HEK293T (cell line): ENCODE measurements around the gene RNASE7.

Experiments used
- BHLHE40 ChIP-seq: fragments of 450-650 bp; IDR thresholded peaks from 2 replicates; pipeline ENCODE4 v1.6.1; 2016; ENCODE audit warnings: mild to moderate bottlenecking, moderate library complexity, borderline replicate concordance
- FOXM1 ChIP-seq: fragments of 450-650 bp; IDR thresholded peaks from 2 replicates; pipeline ENCODE4 v1.6.1; 2017; ENCODE audit warnings: mild to moderate bottlenecking, borderline replicate concordance
- L3MBTL2 ChIP-seq: fragments of 450-650 bp; conservative IDR thresholded peaks from 2 replicates; pipeline ENCODE4 v1.6.1; 2016; ENCODE audit warnings: mild to moderate bottlenecking
- SUZ12 ChIP-seq: fragments of 450-650 bp; IDR thresholded peaks from 2 replicates; pipeline ENCODE4 v1.6.1; 2016; ENCODE audit warnings: mild to moderate bottlenecking
- TF ChIP-seq, protein P1 (sequence below): fragments of 450-650 bp; IDR thresholded peaks from 2 replicates; pipeline ENCODE4 v1.6.1; 2016

DNA sequence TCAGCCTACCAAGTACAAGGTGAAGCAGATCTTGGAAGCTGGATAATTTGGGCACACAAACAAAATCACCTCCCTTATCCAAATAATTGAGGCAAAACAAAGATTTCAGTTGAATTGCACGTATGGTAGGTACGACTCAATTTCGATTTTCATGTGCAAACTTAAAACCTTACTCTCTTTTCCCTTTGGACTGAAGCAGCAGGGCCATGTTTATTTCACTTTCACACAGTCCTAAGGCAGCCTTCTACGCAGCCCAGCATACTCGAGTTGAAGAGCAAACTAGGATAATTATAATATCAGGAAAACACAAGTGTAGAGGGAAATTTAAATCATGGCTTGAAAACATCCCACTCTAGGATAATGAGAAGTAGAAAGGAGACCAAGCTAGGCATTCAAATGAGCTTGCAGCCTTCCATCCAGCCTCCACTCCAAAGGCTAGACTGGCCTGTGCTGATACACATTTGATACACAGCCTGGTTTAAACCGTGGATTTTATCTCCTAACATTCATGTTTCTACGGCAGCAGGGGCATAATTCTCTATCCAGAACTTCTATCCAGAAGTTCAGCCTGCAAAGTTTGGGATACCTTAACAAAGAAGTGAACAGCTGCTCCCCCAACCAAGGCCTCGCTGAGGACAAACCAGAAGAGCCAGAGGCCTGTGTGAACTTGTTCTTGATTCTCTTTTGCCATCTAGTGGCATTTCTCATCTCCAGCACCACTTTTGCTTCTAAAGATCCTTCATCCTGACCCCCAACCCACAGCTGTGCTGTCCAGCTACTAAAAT, 2.4 kb upstream of the RNASE7 start:
- TF ChIP-seq L3MBTL2: no peak
- TF ChIP-seq SUZ12: no peak
- no peak for TF ChIP-seq FOXM1
- no peak for TF ChIP-seq BHLHE40
- TF ChIP-seq, protein P1, sequence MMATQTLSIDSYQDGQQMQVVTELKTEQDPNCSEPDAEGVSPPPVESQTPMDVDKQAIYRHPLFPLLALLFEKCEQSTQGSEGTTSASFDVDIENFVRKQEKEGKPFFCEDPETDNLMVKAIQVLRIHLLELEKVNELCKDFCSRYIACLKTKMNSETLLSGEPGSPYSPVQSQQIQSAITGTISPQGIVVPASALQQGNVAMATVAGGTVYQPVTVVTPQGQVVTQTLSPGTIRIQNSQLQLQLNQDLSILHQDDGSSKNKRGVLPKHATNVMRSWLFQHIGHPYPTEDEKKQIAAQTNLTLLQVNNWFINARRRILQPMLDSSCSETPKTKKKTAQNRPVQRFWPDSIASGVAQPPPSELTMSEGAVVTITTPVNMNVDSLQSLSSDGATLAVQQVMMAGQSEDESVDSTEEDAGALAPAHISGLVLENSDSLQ: no peak
